ENCODE measurements around the gene KANSL1.

The KANSL1 gene

GRCh38 chr17:46085522-46085921, 107.7 kb downstream of the KANSL1 start:
- no peak for TF ChIP-seq CTCF (IDR thresholded peaks at IDR 0.05)
- Histone ChIP-seq H3K4me3 (no peak overlapping the region), H3K27ac (no peak overlapping the region)
- no peak for DNase-seq (ENCODE audit: low spot score)

GRCh38 chr17:46082257-46082656, 111.0 kb downstream of the KANSL1 start:
- Histone ChIP-seq H3K4me3 (no peak overlapping the region), H3K27ac (no peak overlapping the region)
- TF ChIP-seq CTCF (IDR thresholded peaks at IDR 0.05): no peak
- no peak for DNase-seq (ENCODE audit: low spot score)

- H3K4me3 ChIP-seq: no peak overlapping the region
- H3K27ac ChIP-seq: no peak overlapping the region
- no peak for TF ChIP-seq CTCF (IDR thresholded peaks at IDR 0.05)
- no peak for DNase-seq (ENCODE audit: low spot score)
Measured at GRCh38 chr17:46081018-46081320, 112.3 kb downstream of the KANSL1 start.

GRCh38 chr17:46080118-46081017, 112.9 kb downstream of the KANSL1 start:
- TF ChIP-seq CTCF (IDR thresholded peaks at IDR 0.05): no peak
- no peak for DNase-seq (ENCODE audit: low spot score)
- Histone ChIP-seq H3K4me3 (no peak overlapping the region), H3K27ac (no peak overlapping the region)

GRCh38 chr17:46078675-46079074, 114.6 kb downstream of the KANSL1 start:
- no peak for TF ChIP-seq CTCF (IDR thresholded peaks at IDR 0.05)
- DNase-seq (ENCODE audit: low spot score): no peak
- no peak overlapping the region for H3K27ac ChIP-seq
- no peak overlapping the region for H3K4me3 ChIP-seq

- no peak overlapping the region for H3K4me3 ChIP-seq
- no peak for DNase-seq (ENCODE audit: low spot score)
- no peak for TF ChIP-seq CTCF (IDR thresholded peaks at IDR 0.05)
- no peak overlapping the region for H3K27ac ChIP-seq
Measured at GRCh38 chr17:46074540-46074939, 118.7 kb downstream of the KANSL1 start.

GRCh38 chr17:46072998-46073397, 120.2 kb downstream of the KANSL1 start:
- no peak for DNase-seq (ENCODE audit: low spot score)
- H3K27ac ChIP-seq: no peak overlapping the region
- no peak overlapping the region for H3K4me3 ChIP-seq
- TF ChIP-seq CTCF (IDR thresholded peaks at IDR 0.05): no peak

Measured in coronary artery (tissue), 2 donors.